ENCODE results near the gene TBC1D2. TPM values are rescaled to one million over a fixed set of nuclear protein-coding genes. Genes with fewer than 3 reads are reported as not detected.
"Not testable (repeated sequence)": the region's sequence is repeated elsewhere in the genome, so short reads cannot be mapped to it uniquely, and the experiment has no call there.

TBC1D2 gene
- total RNA-seq, 1 donor from 2014 or later, result 4.8 TPM

DNA sequence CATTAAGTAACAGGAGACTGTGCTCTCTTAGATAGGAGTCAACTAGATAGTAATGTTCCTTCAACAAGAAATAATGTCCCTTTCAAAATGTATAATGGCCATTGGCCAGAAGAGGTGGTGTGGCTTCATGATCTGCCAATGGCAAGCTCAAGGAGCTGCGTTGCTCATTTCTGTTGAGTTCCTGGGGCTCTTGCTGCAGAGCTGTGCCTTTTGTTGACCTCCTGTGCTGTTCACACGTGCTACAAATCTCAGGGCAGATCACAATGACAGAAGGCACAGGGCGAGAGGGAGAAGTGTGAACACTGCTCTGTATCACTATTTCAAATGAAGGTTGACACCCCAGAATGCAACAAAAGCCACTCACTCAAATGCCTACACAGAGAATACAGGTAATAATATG lies 16.0 kb upstream of the TBC1D2 start:
- DNase-seq, result no peak

DNA sequence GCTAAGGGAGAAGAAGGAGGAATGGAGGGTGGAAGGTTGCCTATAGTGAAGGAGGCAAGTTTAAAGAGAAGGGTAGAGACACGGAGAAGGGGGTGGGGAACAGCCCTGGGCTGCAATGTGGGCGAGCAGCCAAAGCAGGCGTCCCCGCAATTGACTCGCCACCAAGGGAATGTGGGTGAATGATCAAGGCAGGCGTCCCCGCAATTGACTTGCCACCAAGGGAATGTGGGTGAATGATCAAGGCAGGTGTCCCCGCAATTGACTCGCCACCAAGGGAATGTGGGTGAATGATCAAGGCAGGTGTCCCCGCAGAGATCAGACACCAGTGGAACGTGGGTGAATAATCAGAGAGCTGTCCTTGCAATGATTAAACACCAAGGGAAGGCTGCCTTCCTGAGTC lies 14.8 kb upstream of the TBC1D2 start:
- not testable (repeated sequence) for DNase-seq

DNA sequence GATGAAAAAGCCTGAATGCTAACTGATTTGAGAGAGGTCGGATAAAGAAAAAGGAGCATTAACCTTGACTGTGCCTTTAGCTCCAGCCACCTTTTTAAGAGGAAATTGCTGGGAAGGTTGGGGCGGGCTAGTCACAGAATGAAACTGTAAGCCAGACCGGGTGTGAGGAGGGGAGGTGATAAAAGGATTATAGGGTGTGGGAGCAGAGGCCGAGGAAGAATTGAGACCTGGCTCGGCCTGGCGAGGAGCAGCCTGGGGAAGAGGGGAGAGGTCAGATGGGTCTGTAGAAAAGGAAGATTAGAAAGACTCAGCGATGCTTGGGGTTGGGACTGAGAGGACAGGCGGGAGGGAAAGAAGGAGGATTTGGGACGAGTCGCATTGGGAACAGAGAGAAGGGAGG lies 14.2 kb upstream of the TBC1D2 start:
- DNase-seq, result not testable (repeated sequence)

DNA sequence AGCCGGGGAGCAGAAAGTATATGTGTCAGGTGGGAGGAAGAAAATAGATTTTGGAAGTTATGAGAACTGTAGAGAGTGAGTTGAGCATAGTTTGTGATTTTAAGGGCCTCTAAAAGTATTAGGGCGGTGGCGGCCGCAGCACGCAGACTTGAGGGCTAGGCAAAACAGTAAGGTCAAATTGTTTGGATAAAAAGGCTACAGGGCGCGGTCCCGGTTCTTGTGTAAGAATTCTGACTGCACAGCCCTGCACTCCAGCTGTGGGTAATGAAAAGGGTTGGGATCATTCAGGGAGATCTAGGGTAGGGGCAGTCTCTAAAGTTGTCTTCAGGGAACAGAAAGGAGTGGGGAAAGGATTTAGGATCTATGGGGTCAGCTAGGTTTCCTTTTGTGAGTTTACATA lies 12.1 kb upstream of the TBC1D2 start:
- DNase-seq, result not testable (repeated sequence)

DNA sequence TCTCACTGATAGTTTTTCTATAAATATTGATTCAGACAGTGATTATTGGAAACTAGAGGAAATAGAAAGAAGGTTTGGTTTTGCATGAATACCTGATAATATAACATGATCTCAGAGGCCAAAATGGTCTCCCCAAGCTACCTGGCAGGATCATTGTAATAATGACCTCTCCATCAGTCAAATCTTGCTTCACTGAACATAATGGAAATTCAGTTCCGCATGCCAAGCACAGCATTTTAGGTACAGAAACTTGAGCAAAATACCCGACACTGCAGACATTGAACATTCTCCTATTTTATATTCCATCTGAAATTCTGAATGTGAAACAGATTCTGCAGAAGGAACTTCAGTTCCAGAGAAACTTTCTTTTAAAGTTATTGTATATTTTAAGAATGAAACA lies 9.1 kb upstream of the TBC1D2 start:
- no peak for DNase-seq

DNA sequence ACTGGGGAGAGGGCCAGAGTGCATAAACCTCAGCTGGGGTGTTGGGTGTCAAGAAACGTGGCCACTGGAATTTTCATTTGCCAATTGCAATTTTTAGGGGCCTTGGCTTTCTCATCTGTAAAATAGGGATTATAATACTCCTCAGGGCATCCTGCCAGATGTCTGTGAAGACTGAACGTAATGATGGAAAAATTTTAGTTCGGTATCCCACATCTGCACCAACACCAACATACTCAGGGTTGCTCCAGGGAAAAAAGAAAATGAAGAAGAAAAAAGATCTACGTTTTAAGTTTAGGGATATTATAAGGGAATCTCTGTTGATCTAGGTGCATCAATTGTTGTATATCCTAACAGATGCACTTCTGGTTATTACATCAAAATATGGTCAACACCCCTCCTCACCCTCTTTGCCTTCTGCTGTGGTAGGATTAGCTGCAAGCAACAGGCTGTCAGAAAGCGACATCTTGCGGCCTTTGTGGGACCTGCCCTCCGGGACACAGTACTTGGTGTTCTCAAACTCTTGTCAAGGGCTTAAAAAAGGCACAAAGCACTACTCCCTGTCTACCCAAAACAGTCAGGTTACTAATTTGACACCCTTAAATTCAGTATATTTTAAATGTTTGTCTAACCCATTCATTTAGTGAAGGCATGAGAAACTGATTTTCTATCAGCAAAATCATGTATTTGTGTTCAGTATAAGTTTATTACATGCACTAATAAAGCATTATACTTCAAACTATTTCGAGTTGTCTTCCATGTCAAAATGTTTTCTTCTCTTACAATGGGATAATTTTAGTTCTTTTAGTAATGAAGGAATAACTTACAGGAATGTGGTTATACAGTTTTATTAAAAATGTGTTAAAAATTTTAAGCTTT lies 8.3 kb upstream of the TBC1D2 start:
- DNase-seq, result peak; percentile 89

DNA sequence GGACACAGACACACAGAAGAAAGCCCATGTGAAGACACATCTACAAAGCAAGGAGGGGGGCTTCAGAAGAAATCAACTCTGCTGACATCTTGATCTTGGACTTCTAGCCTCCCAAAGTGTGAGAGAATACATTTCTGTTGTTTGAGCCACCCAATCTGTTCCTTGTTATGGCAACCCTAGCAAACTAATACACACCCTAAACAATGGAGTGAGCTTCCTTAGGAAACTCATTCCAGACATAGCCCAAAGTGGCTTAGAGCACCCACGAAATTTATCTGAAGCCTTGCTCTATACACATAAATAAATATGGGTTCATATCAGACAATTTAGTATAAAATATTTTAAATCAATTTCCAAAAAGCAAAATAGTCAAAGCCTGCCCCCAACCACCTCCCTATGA lies 7.6 kb upstream of the TBC1D2 start:
- DNase-seq, result no peak

DNA sequence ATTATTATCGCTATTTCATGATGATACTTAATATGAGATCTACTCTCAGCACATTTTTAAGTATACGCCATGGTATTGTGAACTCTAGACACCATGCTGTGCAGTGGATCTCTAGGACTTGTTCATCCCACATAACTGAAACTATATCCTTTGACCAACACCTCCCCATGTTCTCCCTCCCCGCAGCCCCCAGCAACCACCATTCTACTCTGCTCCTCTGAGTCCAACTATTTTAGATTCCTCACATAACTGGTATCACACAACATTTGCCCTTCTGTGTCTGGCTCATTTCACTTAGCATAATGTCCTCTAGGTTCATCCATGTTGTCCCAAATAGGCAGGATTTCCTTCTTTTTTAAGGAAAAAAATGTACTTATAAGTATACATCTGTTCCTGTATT lies 6.6 kb upstream of the TBC1D2 start:
- DNase-seq, result no peak

DNA sequence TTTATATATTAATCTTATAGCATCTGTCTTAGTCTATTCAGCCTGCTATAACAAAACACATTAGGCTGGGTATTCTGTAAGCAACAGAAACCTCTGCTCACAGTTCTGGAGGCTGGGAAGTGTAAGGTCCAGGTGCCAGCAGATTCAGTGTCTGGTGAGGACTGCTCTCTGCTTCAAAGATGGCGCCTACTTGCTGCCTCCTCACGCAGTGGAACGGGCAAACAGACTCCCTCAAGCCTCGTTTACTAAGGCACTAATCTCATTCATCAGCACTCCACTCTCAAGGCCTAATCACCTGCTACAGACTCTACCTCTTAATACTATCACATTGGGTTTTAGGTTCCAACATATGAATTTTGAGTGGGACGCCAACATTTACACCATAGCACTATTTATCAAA lies 5.2 kb upstream of the TBC1D2 start:
- no peak for DNase-seq

DNA sequence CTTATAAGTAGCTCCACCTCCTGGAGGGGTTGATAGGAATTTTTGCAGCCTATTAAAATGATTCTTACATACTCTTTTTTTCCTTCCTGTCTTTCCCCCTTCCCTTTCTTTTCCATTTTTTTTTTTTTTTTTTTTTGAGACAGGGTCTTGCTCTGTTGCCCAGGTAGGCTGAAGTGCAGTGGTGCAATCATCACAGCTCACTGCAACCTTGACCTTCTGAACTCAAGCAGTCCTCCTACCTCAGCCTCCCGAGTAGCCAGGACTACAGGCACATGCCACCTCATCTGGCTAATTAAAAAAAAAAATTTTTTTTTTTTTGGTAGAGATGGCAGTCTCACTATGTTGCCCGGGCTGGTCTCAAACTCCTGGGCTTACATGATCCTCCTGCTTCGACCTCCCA lies 4.3 kb upstream of the TBC1D2 start:
- no peak for DNase-seq

DNA sequence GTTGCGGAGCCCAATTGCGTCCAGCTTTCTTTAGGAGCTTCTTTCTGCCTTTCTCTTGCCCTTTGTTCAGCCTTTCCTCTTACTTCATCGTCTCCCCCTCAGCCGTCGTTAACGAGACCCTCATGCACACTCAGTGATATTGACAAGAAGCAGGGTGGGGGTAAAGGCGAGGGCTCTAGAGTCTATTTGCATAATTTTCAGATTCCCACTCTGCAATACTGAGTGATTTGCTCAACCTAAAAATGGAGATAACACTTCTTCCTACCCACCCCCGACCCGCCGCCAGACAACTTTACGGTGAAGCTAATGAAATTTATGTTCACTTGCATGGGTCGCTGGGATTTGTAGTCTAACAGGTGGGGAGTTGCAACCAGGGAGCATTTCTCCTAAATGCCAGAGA lies 1.3 kb upstream of the TBC1D2 start:
- DNase-seq, result peak; percentile 21

DNA sequence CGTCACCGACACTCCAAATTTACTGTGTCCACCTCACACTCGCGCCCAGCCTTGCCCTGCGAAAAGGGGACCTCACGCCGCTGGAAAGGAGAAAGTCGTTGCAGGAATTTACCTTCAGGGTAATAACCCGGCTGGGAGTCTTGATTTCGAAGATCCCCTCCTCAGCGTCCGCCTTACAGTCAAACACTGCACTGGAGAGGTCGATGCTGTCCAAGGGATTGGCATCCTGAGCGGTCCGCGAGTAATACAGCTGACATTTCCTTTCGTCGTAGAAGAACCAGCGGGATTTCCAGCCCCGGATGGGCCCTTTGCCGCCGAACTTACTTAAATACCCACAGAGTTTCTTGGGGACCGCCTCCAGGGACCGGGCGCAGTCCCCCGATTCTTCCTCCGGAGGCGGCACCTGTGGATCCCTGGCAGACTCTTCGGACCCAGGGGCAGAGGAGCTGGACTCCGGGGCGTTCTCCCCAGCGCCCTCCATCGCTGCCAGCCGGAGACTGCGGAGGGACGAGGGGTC lies 330 bp downstream of the TBC1D2 start:
- peak; percentile 64 for DNase-seq

DNA sequence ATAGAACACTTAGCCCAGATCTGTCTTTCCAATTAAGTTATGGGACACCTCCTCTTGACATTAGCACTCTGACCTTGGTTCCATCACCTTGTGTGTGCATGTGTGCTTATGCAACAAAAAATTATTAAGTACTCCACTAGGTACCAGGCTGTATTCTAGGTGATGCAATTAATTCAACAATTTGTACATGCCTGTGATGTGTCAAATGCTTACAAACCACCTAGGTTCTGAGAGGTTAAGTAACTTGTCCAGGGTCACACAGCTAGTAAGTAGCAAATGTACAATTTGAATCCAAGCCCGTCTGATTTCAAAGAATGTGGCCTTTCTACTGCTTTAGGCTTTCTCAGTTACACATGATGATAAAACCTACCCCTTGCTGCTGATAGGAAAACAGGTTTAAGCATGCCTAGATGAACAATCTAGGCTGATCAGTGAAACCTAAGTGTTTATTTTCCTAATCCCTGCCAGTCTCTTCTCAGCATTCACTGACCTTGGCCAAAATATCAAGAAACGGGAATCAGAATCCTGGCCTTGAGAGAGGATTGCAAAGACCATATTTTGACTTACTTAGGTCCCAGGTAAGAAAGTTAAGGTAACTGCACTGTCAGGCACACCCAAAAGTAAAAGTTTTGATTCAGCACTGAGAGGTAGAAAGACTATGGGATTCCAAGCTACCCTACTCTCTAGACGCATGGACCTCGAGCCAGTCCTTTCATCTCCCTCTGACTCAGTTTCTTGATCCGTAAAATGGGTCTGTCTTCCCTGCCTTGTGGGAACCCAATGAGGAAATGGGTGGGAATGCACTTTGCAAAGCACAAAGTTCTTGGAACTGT lies 1.0 kb downstream of the TBC1D2 start:
- no peak for DNase-seq

DNA sequence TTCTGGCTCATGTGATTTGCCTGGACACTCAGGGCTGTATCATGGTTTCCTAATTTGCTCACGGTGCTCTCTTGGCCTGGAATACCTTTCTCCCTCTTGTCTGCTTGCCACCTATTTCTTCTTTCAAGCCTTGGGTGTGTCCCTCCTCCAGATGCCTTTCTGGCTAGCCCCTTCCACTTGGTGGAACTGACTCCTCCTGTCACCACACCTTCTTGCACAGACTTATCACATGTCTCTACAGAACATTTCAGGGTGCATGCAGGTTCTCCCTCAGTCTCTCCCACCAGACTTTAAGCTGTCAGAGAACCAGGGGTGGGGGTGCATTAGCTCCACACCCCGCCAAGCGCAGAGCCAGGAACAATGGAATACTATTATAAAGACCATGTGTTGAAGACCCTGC lies 1.9 kb downstream of the TBC1D2 start:
- DNase-seq, result no peak

DNA sequence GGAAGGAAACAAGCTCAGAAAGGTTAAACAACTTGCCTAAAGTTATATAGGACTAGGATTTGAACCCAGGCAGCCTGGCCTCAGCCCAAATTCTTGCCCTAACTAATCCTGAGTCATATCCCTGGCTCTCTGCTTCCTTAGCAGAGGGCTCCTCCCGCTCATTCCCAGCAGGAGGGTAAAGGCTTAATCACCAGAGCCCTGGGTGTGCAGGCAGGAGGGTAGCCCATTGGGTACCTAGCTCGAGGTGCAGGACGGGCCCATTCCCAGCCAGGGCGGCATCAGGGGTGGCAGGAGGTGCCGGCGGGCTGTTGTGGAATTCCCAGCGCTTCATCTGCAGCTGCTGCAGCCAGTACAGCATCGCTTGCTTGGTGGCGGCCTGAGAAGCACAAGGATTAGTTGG lies 3.9 kb downstream of the TBC1D2 start:
- peak; percentile 71 for DNase-seq

DNA sequence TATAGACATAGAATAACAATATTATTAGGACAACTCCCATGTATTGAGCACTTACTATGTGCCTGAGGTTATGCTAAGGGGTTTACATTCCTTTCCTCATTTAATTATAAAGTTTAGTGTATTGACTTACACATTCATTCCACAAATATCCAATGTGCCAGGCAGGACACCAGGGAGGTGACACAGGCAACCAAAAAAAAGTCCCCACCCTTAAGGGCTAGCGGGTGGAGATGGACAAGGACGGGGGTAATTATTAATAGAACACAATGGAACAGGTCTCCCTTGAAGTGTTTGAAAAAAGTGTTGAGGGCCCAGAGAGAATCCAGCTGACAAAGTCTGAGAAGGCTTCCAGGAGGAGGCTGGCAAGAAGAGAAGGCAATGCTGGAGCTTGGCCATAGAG lies 5.7 kb downstream of the TBC1D2 start:
- DNase-seq, result no peak

DNA sequence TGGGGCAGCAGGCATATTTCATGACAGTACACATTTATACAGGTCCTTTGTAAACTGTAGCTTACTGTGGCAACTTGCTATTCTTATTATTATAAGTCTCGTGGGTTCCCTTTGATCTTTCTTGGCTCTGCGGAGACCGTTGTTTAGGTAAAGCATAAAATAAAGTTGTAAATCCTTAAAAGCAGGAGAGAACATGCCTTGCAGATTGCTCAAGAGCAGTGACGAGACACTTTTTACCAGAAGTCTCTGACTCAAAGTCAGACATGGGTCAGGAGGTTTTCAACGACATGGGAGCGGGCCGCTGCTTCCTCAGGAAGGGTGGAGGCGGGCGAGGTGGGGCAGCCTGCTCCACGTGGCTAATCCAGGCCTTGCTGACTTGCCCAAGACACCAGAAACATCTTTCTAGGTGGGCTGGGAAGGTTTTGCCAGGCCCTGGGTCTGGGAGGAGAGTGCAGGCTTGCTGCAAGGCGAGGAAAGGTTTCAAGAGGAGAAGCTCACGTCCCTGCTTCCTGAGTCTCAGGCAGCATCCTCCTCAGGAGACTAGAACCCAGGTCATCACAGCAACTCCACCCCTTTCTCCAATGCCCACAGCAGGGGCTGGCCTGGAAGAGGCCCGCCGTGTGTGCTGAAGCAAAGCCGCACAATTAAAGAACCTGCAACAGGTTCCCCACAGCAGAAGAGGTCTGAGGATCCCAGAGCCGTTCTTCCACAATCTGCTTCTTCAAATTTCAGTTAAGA lies 6.5 kb downstream of the TBC1D2 start:
- DNase-seq, result peak; percentile 80

DNA sequence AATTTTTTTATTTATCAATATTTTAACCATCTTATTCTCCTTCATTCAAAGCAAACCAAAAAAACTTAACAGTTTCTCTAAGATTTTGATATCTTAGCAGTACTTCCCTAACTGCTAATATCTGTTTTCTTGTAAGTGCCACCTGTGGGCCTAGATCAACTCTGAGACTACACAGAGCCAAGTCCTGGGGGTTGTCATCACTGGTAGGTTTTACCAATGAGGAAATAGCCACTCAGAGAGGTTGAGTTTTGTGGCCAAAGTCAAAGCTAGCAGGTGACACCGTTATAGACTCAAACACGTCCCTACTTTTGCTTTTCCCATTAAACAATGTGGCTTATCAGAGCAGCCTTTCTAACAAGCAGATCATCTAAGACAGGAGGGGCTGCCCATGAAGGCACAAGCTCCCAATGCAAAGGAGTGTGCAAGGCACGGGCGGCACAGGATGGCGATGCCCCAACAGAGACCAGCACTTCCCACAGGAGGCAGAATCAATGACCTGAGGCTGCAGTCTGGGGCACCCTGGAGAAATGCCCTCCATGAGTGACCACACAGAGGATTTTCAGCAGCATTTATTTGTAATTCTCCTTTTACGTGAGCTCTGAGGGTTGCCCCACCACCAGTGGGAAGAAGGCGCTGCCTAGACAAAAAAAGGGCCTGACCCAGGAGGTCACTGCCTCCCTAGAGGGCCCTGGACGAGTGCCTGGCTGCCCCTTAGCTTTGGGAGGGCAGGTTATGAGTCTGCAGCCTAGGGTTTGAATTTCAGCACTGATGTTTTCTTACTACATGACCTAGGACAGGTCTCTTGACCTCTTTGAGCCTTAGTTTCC lies 7.4 kb downstream of the TBC1D2 start:
- DNase-seq, result no peak

DNA sequence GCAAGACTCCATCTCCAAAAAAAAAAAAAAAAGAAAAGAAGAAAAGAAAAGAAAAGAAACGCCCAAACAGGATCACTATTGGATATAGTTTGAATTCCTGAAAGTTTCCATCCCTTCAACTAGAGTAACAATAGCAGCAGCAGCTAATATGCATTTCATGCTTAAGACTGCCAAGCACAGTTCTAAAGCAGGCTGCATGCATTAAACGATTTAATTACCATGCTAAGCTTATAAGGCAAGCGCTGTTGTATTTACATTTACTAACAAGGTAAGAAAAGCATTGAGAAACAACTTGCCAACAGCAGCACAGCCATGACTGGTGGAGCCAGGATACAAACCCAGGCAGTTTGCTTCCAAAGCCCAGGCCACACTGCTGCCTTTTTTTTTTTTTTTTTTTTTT lies 13.0 kb downstream of the TBC1D2 start:
- DNase-seq, result no peak

DNA sequence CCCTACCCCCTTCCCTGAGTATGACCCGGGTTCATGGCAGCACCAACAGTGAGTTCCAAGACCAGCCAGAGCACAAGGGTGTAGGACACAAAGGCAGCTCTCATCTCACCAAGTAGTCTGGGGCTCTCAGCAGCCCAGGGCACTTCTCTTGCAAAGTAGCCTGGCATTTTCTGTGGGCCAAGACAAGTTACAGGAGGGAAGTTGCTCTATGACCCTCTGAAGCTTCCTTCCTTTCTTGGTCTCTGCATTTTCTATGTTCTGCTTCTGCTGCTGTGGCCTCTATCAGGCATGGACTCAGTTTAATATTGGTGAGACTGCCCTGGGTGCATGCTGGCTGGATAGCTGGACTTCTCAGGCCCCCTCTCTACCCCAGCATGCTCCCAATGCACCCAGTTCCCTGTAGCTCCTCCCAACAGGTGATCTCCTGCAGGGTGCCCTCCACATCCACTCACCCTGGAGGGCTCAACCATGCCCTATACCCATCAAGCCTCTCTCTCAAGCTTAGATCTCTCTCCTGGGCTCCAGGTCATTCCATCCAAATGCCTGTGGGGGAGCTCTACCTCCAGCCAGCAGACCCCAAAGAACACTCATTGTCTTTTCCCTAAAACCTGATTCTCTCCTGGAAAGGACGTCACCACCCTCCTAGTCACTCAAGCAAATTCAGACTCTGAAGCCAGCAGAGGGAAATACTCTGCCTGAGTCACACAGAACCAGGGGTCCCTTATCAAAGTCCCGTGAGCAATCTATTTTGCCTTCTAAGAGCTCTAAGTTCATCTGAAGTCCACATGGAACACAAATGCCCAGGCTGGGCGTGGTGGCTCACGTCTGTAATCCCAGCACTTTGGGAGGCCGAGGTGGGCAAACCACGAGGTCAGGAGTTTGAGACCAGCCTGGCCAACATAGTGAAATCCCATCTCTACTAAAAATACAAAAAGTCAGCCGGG lies 13.8 kb downstream of the TBC1D2 start:
- DNase-seq, result no peak

DNA sequence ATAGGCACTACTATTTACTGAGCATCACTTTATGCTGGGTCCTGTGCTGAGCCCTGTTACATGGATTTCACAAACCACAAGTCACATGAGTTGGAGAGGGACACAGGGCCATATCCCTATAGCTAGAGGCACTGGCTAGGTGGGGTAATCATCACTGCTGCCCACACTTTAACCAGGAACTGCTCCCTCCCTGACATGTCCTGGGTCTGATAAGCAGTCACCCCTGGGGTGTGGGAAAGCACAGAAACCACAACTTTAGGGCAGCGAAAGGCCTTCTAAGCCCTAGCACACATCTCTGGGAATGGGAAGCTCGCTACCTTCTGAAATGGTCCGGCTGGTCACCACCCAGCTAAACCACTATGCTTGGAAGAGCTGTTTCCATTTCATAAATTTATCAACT lies 15.0 kb downstream of the TBC1D2 start:
- DNase-seq, result no peak
